ENCODE results near the gene EZH1.

Gene EZH1

GRCh38 chr17:42744806-42745617 is at the start of gene EZH1:
TSS of gene EZH1 (minus strand) at chr17:42745040. CDS start at chr17:42728941, 16,099 bp downstream.
- TF ChIP-seq CTCF (conservative IDR thresholded peaks at IDR 0.05; ENCODE audit: low read depth, low read length), result no peak
- peak; percentile 90 for DNase-seq (ENCODE audit: low read depth)
- peak within 1 kb of the TSS; percentile 89 for H3K4me3 ChIP-seq (ENCODE audit: low read depth, low read length)

- DNase-seq (ENCODE audit: low read depth), result no peak
- TF ChIP-seq CTCF (conservative IDR thresholded peaks at IDR 0.05; ENCODE audit: low read depth, low read length), result no peak
These were observed 47.7 kb upstream of the EZH1 start for GRCh38 chr17:42792545-42792944.

GRCh38 chr17:42791948-42792347 is 47.1 kb upstream of the EZH1 start:
- no peak for DNase-seq (ENCODE audit: low read depth)
- TF ChIP-seq CTCF (conservative IDR thresholded peaks at IDR 0.05; ENCODE audit: low read depth, low read length), result no peak
- H3K4me3 ChIP-seq (ENCODE audit: low read depth, low read length), result no peak overlapping the region

More at GRCh38 chr17:42792545-42792944, 47.7 kb upstream of the EZH1 start:
- H3K4me3 ChIP-seq (ENCODE audit: low read depth, low read length), result no peak overlapping the region

GRCh38 chr17:42787266-42787665 is 42.4 kb upstream of the EZH1 start:
- DNase-seq (ENCODE audit: low read depth), result no peak
- no peak for TF ChIP-seq CTCF (conservative IDR thresholded peaks at IDR 0.05; ENCODE audit: low read depth, low read length)
- H3K4me3 ChIP-seq (ENCODE audit: low read depth, low read length), result no peak overlapping the region

- no peak overlapping the region for H3K4me3 ChIP-seq (ENCODE audit: low read depth, low read length)
- peak; percentile 46 for DNase-seq (ENCODE audit: low read depth)
- no peak for TF ChIP-seq CTCF (conservative IDR thresholded peaks at IDR 0.05; ENCODE audit: low read depth, low read length)
These were observed 40.2 kb upstream of the EZH1 start for GRCh38 chr17:42784811-42785592.

- TF ChIP-seq CTCF (conservative IDR thresholded peaks at IDR 0.05; ENCODE audit: low read depth, low read length), result no peak
- peak overlapping the region; percentile 3 for H3K4me3 ChIP-seq (ENCODE audit: low read depth, low read length)
- DNase-seq (ENCODE audit: low read depth), result no peak
These were observed 39.6 kb upstream of the EZH1 start for GRCh38 chr17:42784409-42784808.

Data from choroid plexus epithelial cell (primary cell).